Ishikawa (cell line): ENCODE results near the gene RNF11.

Experiments used
- CEBPB ChIP-seq: IDR thresholded peaks from 2 replicates; pipeline ENCODE4 v1.6.1; 2012
- CREB1 ChIP-seq: IDR thresholded peaks from 2 replicates; pipeline ENCODE4 v1.6.1; 2012; ENCODE audit warnings: low read depth
- EGR1 ChIP-seq: IDR thresholded peaks from 2 replicates; pipeline ENCODE4 v1.6.1; 2012
- EP300 ChIP-seq: IDR thresholded peaks from 2 replicates; pipeline ENCODE4 v1.6.1; 2012; ENCODE audit warnings: borderline replicate concordance
- FOXM1 ChIP-seq: IDR thresholded peaks from 2 replicates; pipeline ENCODE4 v1.6.1; 2012; ENCODE audit warnings: low read depth, borderline replicate concordance
- NFIC ChIP-seq: IDR thresholded peaks from 2 replicates; pipeline ENCODE4 v1.6.1; 2012
- RAD21 ChIP-seq: IDR thresholded peaks from 2 replicates; pipeline ENCODE4 v1.6.1; 2012; ENCODE audit warnings: low read depth
- REST ChIP-seq: IDR thresholded peaks from 2 replicates; pipeline ENCODE4 v1.6.1; 2012; ENCODE audit warnings: low read depth, mild to moderate bottlenecking
- TAF1 ChIP-seq: IDR thresholded peaks from 2 replicates; pipeline ENCODE4 v1.6.1; 2012; ENCODE audit warnings: low read depth, mild to moderate bottlenecking
- TCF12 ChIP-seq: IDR thresholded peaks from 2 replicates; pipeline ENCODE4 v1.6.1; 2012; ENCODE audit warnings: low read depth
- TEAD4 ChIP-seq: IDR thresholded peaks from 2 replicates; pipeline ENCODE4 v1.6.1; 2012
- YY1 ChIP-seq: IDR thresholded peaks from 2 replicates; pipeline ENCODE4 v1.6.1; 2012; ENCODE audit warnings: low read depth
- ZBTB7A ChIP-seq: IDR thresholded peaks from 2 replicates; pipeline ENCODE4 v1.6.1; 2012; ENCODE audit warnings: low read depth
- TF ChIP-seq, protein P1 (sequence below): IDR thresholded peaks from 2 replicates; pipeline ENCODE4 v1.6.1; 2012
- TF ChIP-seq, protein P2 (sequence below): IDR thresholded peaks from 2 replicates; pipeline ENCODE4 v1.6.1; 2012

RNF11 gene

DNA sequence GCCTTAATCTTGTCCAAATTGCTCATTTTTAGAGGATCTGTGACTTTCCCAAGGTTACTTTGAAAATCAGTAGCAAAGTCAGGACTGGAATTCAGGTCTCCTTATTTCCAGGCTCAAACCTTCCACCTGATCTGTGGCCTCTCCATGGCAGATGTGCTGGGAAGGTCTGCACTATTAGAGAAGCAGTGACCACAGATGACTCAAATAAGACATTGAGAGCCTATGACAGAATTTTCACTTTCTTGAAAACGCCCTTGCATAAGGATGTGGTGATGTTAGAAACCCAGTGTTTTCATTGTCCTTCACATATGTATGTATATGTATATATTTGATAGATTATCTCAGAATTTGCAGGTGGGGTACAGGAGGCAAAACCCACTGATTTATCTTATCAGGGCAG lies 49.0 kb downstream of the RNF11 start:
- TF ChIP-seq EGR1 = no peak
- no peak for TF ChIP-seq TCF12
- TF ChIP-seq YY1 = no peak
- no peak for TF ChIP-seq NFIC
- TF ChIP-seq CREB1 = no peak

DNA sequence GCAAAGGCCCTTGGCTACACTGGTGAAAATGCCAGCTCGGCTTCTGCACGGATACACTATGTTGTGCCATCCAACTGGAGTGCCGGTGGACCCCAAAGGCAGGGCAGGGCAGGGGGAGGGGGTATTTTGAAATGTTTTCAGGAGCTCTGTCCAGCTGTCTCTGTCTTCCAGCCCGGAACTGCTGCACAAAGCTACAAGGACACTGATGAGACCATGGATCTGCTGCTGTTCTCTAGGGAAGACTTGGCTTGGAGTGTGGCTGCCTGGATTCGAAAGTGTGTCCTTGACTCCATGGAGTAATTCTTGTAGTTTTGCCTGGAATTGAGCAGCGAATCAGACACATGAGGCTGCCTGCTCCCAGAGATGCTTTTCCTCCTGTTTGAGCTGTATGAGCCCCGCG lies 51.9 kb downstream of the RNF11 start:
- TF ChIP-seq EGR1 (no peak), REST (no peak), ZBTB7A (no peak), EP300 (no peak), CEBPB (no peak), TEAD4 (no peak), RAD21 (no peak), TCF12 (no peak), YY1 (no peak)
- TF ChIP-seq, protein P1, sequence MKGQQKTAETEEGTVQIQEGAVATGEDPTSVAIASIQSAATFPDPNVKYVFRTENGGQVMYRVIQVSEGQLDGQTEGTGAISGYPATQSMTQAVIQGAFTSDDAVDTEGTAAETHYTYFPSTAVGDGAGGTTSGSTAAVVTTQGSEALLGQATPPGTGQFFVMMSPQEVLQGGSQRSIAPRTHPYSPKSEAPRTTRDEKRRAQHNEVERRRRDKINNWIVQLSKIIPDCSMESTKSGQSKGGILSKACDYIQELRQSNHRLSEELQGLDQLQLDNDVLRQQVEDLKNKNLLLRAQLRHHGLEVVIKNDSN = no peak
- TF ChIP-seq, protein P2, sequence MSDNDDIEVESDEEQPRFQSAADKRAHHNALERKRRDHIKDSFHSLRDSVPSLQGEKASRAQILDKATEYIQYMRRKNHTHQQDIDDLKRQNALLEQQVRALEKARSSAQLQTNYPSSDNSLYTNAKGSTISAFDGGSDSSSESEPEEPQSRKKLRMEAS = no peak

- TF ChIP-seq ZBTB7A (no peak), EGR1 (no peak), YY1 (no peak), TCF12 (no peak), CEBPB (no peak), NFIC (no peak), TEAD4 (no peak), CREB1 (no peak), FOXM1 (no peak), TAF1 (no peak)
- TF ChIP-seq, protein P2 = no peak
These were observed 52.5 kb downstream of the RNF11 start for GRCh38 chr1:51288578-51288977.

DNA sequence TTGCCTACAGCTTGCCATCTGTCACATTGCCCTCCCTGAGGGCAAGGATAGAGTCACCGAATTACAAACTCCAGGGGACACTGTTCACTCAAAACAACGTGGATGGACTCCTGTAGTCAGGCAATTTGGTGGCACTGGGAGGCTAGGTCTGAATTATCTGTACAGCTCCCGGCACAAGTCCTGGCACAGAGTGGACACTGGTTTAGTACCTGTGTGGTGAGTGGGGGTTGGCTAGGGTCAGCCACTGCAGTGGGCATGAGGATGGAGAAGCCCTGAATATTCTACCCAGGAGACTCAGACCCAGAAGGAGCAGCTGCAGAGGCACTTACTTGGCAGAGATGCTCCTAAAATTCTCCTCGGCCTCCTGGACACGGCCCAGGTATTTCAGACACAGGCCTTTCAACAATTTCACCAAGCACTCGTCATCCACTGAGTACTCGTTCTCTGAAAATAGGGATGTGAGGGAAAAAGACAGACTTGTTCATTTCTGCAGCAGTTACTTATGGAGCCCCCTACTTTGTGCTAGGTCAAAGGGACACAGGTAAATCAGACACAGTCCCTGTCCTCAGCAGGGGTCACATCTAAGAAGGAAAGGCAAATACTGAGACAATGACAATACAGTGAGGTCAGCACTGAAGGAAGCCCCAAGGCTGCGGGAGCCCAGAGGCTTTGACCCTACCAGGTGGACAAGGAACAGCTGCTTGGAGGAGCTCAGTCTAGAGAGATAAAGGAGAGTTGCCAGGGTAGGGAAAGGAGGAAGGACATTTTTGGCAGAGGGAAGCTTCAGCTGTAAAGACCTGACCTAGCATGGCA lies 53.8 kb downstream of the RNF11 start:
- no peak for TF ChIP-seq CREB1
- TF ChIP-seq, protein P1 = no peak
- no peak for TF ChIP-seq YY1
- no peak for TF ChIP-seq CEBPB
- no peak for TF ChIP-seq REST
- TF ChIP-seq NFIC = no peak
- TF ChIP-seq EP300 = no peak
- no peak for TF ChIP-seq FOXM1

GRCh38 chr1:51290489-51290847 lies 54.4 kb downstream of the RNF11 start:
- TF ChIP-seq NFIC (no peak), CEBPB (no peak), TAF1 (no peak), RAD21 (no peak), ZBTB7A (no peak), EGR1 (no peak), REST (no peak), YY1 (no peak), TCF12 (no peak), EP300 (no peak), CREB1 (no peak), TEAD4 (no peak), FOXM1 (no peak)
- TF ChIP-seq, protein P2 = no peak
- TF ChIP-seq, protein P1 = no peak
